SK-MEL-5 (cell line): ENCODE results near the gene FBXO7. TPM values are rescaled to one million over a fixed set of nuclear protein-coding genes. Genes with fewer than 3 reads are reported as not detected.

Experiments
- DNase-seq: peaks from one replicate; pipeline ENCODE4 v3.0.0-alpha.2; 2016; ENCODE audit warnings: low read depth, low spot score
- in situ Hi-C: cut with HindIII; loops from 2 replicates; pipeline ENCODE4 v1.10.0; 2016; ENCODE audit warnings: low sequenced_read_pairs, high pct_unique_total_duplicates, low pct_unique_long_range_greater_than_20kb
- total RNA-seq: library from RNA; depleted of rRNA; stranded (reverse); fragments of >200 nt; shearing (Covaris generic); gene quantifications from 2 replicates; pipeline ENCODE4 v1.2.3, GENCODE V29; 2014

Gene FBXO7
- total RNA-seq, 1 experiment from 2014 or later, result 400 TPM

DNA sequence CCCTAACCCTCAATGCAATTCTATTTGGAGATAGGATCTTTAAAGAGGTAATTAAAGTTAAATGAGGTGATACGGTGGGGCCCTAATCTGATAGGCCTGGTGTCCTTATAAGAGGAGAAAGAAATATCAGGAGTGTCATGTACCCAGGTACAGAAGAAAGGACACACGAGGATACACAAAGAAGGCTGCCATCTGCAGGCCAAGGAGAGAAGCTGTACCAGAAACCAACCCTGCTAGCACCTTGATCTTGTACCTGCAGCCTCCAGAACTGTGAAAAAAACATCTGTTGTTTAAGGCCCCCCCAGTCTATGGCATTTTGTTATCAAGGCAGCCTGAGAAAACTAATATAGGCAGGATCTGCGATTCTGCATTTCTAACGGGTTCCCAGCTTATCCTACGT, 44.2 kb downstream of the FBXO7 start:
- in situ Hi-C loops, result no loop called here
- peak; percentile 58 for DNase-seq

DNA sequence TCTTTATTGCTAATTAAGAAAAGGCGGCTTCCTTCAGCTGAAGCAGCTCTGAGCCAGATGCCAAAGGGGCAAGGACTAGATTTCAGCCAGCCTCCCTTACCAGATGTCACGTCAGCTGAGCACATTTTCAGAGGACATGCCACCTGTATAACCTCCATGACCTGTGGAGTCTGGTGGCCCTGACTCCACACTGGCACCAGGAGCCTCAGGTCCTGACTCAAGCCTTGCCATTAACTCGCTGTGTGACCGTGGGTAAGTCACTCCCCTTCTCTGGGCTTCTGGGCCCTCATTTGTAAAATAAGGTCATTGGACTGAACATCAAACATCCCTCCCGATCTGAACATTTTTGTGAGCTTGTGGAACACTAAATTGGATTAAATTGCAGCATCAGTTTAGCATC, 46.0 kb downstream of the FBXO7 start:
- in situ Hi-C loops, result no loop called here
- DNase-seq, result no peak

DNA sequence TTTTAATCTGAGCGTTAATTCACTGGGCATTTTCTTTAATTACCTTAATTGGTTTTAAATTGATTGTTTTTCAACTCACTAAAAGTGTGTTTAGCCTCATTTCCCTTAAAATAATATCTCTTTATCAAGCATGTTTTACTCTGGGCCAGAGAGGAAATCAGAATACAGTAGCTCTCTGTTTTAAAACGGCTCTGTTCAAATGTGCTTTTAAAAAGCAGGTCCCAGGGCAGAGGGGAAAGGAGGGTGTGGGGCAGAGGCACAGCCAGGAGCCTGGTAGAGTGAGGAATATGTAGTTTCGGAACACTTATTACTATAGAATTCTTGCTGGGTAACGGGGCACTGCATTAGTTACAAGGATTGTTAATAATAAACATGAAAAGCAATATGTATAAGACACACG, 47.6 kb downstream of the FBXO7 start:
- DNase-seq, result peak; percentile 80
- in situ Hi-C loops, result no loop called here

DNA sequence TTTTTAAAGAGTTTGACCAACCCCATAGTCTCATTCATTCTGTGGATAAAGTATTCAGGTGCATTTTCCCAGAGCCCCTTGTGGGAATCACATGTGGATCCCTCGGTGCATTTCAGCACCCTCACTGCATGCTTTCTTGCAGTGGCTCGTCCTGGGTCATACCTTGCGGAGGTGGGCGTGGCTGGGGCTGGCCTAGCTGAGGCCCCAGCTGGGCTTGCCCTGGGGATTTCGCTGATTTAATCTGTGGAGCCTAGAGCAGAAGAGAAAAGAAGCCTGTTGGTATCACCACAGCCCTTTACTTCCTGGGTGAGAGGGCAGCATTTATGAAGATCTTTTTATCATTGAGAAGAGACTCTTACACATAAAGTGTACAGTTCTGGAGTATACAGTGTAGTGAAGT, 53.1 kb downstream of the FBXO7 start:
- DNase-seq, result peak; percentile 91
- in situ Hi-C loops, result no loop called here

DNA sequence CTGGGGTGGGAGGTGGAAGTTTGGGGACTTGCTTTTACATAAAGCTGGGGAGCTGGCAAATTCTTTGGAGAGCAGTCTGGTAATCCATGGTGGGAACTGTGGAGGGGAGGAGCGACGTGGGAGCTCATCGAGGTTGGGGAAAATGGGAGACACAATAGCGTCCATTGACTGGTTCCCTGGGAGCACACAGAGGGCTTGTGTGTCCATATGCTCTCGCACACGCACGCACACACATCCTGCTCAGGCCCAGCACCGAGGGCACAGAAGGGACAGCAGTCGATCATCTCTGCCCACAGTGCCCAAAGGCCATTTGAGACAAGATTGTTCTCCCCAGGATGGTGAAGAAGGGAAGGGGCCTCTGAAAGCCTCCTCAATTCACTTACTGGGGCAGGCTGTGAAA, 53.7 kb downstream of the FBXO7 start:
- DNase-seq, result peak; percentile 99
- in situ Hi-C loops, result no loop called here

DNA sequence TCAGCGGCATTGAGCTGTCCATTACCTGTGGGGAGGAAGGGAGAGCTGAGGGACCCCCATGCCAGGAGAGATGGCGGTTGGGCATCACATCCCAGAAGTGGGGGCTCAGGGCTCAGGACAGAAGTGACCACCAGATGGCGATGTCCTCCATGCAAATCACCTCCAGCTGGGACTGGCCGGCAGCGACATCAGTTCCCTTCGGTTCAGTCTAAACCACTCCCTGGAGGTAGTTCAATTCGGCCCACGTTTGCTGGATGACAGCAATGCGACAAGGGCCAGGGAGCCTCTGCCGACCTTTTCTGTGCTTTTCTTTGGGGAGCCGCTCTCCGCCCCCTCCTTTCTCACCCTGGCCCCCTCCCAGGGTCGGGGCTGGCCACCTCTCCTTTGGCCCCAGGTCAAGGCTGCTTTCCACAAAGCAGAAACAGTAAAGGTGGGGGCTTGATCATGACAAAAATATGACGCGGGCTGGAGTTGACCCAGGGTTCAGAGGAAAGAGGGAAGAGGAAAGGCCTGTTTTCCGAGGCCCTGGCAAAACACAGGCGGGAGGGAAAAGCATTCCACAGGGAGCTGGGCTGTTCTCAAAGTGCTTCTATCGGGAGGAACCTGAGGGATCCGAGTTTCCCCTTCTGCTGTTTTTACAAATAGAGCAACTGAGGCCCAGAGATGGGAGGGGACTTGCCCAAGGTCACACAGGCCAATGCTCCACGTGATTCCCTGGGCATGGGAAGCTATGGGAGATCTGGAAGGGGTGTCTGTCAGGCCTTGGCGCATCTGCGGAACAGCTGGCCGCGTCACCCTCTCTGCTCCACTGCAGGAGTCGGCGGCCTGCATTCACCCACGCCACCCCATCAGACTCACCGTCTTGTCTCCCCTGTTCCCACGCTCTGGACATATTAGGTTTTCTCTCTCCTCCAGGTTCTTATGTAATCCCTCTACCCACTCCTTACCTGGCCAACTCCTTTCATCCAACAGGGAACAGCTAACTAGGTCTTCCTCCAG, 54.7 kb downstream of the FBXO7 start:
- DNase-seq, result peak; percentile 91
- in situ Hi-C loops, result no loop called here

DNA sequence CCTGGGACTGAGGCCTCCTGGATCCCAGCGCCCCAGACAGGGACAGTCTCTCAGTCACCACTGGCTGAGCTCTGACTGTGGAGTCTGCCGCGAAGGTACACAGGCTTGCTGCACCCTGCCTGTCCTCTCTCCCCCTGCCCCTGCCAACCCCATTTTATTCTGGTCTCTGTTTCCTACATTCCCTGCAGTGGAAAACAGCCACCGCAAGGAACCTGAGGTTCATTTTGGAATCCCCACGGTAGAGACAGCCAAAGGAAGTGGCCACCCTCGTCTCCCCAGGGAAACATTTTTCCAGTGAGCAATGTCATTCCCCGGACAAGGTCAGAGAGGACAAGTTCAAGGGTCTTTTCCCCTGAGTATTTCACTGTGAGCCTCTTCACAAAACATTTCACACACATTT, 56.6 kb downstream of the FBXO7 start:
- DNase-seq, result no peak
- in situ Hi-C loops, result no loop called here

DNA sequence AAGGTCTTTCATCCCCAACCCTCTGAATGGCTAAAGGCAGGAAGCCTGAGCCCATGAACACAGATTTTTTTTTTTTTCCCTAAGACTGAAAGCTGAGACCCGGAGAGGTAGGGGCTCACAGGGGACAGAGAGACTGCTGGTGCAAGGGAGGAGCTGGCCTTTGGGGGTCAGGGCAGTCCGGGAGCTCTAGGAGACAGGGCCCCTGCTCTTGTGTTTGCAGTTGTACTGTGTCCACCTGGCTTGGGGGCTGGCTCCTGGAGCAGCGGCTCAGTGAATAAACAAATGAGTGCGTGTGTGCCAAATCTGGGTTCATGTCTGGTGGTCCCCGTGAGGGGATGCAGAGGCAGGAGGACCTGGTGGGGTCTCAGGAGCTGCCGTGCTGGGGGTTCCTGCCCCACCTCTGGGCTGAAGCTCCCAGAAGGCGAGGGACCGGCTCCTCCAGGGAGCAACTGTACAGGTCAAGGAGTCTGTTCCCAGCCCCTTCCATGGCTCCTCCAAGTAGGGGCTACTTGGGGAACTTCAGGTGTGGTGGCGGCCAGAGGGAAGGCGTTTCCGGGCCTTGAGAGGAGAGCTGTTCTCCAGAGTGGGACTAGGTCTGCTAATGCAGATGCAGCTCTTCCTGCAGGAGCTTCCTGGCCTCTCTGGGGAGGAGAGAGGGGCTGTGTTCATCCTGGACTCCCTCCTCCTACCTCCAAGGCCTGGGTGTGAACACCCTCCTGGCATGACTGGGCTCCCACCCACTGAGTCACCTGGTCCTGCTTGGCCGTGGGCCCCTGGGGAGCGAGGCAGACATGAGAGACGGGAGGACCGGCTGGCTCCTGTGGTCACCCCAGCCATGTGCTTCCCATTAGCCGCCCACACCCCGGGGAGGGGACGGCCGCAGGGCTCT, 57.6 kb downstream of the FBXO7 start:
- in situ Hi-C loops, result no loop called here
- DNase-seq, result peak; percentile 85

DNA sequence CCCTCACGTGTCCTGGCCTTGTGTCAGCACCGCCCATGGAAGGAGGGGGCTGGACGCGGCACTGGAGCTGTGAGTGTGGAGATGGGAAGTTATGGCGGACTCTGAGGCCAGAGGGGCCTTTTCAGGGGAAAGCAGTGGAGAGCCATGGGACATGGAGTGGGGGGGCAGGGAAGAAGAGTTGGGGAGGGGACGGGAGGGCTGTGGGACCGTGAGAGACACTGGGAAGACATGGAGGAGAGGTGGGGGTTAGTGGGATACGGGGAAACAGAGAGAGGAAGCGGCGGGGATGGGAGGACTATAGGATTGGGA, 58.2 kb downstream of the FBXO7 start:
- in situ Hi-C loops, result no loop called here
- DNase-seq, result no peak

DNA sequence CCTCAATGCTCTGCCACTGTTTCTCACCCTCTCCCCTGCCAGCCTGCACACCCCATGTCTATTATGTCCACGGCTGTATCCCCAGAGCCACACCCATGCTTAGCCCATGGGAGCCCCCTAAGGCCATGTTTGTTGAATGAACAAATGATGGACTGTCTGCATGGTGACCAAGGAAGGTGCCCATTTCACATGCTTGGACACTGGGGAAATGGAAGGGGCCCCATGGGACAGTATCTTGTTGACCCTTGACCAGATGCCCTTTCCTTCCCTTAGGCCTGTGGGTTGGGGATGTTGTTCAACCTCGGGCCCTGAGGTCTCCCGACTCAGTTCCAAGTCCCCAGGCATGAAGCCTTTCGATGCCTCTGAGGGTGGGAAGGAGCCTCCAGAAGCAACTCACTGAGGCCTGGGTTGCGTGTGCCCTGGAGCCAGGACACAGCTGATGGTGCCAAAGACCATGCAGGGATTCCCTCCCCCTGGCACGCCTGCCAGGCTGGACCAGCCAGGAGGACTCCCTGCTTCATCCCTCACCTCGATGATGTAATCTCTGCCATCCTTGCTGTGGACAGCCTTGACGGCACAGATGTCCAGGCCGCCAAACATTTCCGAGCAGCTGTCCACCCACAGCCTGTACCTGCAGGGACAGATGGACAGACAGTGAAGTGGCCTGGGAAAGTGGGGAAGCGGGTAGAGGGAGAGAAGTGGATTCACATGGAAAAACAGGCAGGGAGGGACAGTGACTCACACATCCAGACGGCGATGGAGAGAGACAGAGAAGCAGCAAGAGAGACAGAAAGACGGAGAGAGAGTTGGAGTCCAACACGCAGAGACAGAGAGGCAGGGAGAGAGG, 58.9 kb downstream of the FBXO7 start:
- in situ Hi-C loops, result no loop called here
- no peak for DNase-seq

DNA sequence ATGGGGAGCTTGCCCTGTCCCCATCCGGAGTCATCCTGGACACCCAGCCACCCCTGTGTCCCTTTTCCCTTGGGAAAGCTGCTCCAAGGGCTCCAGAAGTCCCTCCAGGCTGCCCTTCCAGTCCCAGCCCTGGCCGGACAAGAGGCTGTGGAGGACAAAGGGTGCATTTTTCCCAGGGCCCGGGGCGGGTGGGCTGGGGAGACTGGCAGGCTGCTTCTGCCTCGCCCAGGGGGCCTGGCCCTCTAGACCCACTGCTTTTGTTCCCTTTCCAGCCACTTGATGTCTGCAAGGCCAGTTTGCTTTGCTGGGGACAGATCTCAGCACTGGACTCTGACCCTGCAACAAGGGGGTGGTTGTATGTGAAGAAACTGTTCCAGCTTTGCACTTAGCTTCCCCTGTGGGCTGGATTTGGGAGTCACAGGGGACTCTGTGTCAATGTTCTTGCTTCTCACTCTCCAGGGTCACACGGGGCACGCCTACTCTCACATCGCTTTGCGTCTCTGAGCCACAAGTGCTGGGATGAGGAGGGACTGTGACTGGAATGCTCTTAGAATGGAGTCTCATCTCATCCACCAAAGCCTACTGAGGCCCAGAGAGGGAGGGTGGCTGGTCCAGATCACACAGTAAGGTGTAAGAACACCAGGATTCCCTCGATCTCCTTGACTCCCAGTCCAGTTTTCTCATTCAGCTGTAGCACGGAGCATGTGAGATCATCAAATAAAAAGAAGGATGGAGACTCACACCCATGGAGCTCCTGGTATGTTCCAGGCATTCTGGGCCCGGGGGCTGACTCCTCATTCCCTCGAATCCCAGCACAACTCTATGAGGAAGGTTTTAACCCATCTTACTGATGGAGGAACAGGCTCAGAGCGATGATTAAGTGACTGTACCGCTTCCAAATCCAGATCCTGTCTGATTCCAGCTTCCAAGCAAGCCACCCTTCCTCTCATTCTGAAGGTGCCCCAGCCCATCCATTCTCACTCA, 59.9 kb downstream of the FBXO7 start:
- in situ Hi-C loops, result no loop called here
- DNase-seq, result no peak

DNA sequence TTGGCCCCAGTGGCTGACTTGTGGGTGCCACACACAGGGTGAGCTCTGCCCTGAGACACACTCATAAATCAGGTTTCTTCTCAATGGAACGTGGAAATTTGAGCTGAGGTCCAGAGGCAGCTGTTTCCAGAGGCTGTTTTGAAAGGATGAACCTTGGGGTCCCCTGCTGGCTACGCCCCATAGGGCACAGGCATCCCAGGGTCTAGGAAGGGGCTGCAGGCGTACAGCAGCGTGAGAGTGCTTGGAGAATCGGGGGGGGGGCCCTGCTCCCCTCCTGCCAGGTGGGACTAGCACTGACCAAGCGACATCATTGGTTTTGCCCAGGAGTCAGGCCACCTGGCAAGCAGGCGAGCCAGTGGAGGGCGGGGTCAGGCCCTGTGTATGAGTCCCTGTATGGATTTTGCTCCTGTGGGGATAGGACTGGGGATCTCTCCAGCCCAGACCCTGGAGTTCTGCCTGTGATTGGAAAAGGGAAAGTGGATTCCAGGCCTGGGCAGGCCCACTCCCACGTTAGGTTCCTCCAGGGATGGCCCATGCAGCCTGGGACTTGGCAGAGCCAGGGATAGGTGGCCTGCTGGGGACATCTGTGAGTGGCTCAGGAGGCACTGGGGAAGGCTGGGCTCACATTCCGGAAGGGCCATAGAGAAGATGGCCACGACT, 61.0 kb downstream of the FBXO7 start:
- in situ Hi-C loops, result no loop called here
- DNase-seq, result no peak

DNA sequence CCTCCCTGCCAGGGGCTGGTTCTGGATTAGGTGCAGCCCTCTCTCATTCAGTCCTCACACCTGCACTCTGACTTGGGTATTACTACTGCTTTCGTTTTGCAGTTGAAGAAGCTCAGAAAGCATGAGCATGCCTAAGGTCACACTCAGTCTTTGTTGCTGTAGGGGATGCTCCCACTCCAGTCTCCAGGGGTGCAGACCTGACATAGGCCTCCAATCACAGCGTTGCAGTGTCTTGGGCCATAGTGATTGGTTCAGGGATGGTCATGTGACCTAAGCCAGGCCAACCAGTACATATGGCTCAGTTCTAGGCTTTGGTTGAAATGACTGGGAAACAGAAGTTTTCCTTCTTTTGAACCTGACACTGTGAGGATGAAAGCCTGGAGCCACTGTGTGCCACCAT, 61.7 kb downstream of the FBXO7 start:
- no peak for DNase-seq
- in situ Hi-C loops, result no loop called here

DNA sequence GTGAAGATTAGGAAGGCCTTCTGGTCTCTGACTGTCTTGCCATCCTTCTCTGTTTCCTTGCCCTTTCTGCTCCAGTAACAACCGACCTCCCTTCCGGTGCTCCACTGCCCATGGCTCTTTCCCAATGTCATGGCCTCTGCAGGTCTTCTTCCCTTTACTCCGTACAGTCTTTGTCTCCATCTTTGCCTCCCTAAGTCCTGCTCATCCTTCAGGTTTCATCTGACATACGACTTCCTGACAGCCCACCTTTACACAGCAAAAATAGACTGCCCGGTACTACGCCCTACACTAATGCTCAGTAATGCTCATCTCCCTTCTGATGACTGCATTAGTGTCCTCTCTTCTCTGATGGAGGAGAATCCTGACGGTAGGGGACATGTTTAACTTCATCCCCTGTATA, 63.9 kb downstream of the FBXO7 start:
- no peak for DNase-seq
- in situ Hi-C loops, result no loop called here

DNA sequence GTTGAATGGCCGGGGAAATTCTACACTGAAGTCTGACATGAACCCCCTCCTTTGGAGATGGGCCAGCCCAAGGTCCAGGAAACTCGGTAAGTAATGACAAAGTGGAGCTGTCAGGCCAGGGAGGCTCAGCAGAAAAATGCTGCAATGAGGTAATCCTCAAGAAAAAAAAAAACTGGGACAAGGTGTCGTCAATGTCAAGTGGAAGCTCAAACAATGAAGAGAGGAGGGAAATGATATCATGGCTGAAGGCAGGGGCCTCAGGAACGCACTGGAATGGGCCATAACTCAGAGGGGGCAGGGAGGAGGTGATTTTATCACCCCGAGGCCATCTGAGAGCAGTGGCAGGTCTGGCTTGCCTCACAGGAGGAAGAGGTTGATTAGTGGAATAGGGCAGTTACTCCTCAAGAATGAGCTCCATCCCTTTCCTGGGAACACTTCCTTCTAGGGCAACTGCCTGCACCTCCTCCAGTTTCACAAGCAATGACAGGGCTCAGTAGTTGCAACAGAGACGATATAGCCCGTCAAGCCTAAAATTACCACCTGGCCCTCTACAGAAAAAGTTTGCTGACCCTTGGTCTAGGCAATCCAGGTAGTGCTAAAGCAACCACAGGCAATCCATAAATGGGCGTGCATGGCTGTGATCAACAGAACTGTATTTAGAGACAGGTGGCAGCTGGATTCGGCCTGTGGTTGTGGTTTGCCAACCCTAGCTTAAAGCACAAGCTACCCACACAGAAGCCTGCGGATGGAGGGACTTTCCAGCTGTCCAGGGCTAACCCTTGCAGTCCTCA, 65.2 kb downstream of the FBXO7 start:
- no peak for DNase-seq
- in situ Hi-C loops, result no loop called here

DNA sequence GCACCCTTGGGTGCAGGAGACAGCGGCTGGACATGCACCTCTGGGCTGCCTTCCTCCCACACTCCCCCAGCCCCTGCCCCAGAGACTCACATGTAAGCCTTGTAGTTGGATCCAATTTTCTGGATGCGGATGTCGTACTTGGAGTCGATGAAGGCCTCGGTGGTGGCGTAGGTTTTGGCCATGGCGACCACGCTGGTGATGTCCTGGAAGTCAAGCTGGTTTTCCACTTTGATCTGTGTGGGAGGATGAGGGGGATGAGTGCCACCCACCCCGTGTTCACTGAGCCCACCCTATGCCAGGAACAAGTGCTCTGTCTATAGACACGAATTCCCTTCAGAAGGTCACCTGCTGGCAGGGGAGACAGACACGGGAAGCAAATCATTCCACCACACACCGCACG, 66.9 kb downstream of the FBXO7 start:
- DNase-seq, result no peak
- in situ Hi-C loops, result no loop called here
